Measurements from ENCODE around the gene CASZ1. TPM values are rescaled to one million over a fixed set of nuclear protein-coding genes. Genes with fewer than 3 reads are reported as not detected.

CASZ1 gene
- total RNA-seq, 2 experiments from 2014 or later, result 3.7 to 4.0 TPM

GRCh38 chr1:10692401-10693021 lies 103.9 kb downstream of the CASZ1 start:
- peak; percentile 56 for ATAC-seq
- H3K36me3 Mint-ChIP-seq (ENCODE audit: low read depth), result no peaks in the 10 kb centered on the region
- intact Hi-C loops (cut with DNase I, micrococcal nuclease), result loop anchor here (1.0 to 10.0 kb wide), 13 partner anchors 39 to 1215 kb away; partner anchors contain the start of genes CASZ1 (in 1 of the 2), KIF1B (in 1 of the 2), PGD (in 1 of the 2) and PIK3CD (in 1 of the 2)

GRCh38 chr1:10691740-10692125 lies 104.7 kb downstream of the CASZ1 start:
- H3K4me3 Mint-ChIP-seq, result no peak overlapping the region
- peak; percentile 64 for DNase-seq
- peaks cover 26% of the 10 kb centered on the region for H3K4me1 Mint-ChIP-seq
- ATAC-seq, result peak; percentile 59
- H3K9me3 Mint-ChIP-seq (ENCODE audit: low read depth), result no peaks in the 10 kb centered on the region
- H3K27me3 Mint-ChIP-seq, result peaks cover 2% of the 10 kb centered on the region
- no peak overlapping the region for H3K27ac Mint-ChIP-seq
- ChIA-PET POLR2A (interaction anchor here (0.9 kb wide), 1 partner anchor 9 kb away, joined by 3 read pairs; no protein-coding TSS in a partner anchor), CTCF (interaction anchor here (0.6 to 1.1 kb wide), 3 partner anchors 13 to 785 kb away, joined by 3 to 5 read pairs (median 4); no protein-coding TSS in a partner anchor)
- no peaks in the 10 kb centered on the region for H3K36me3 Mint-ChIP-seq (ENCODE audit: low read depth)
- intact Hi-C loops (cut with DNase I, micrococcal nuclease), result loop anchor here (1.0 to 10.0 kb wide), 10 partner anchors 106 to 1216 kb away; partner anchors contain the start of genes CASZ1 (in 1 of the 2), KIF1B (in 1 of the 2), PGD (in 1 of the 2) and PIK3CD (in 1 of the 2)

More at GRCh38 chr1:10692401-10693021, 103.9 kb downstream of the CASZ1 start:
- peaks cover 2% of the 10 kb centered on the region for H3K27me3 Mint-ChIP-seq
- peak; percentile 86 for DNase-seq
- peaks cover 34% of the 10 kb centered on the region for H3K4me1 Mint-ChIP-seq
- no peaks in the 10 kb centered on the region for H3K9me3 Mint-ChIP-seq (ENCODE audit: low read depth)
- POLR2A ChIA-PET, result interaction anchor here (0.9 kb wide), 1 partner anchor 8 kb away, joined by 3 read pairs; no protein-coding TSS in a partner anchor
- H3K27ac Mint-ChIP-seq, result peak overlapping the region; percentile 62
- CTCF ChIA-PET, result interaction anchor here (0.6 to 1.8 kb wide), 7 partner anchors 105 to 277 kb away, joined by 3 to 5 read pairs (median 4); no protein-coding TSS in a partner anchor
- H3K4me3 Mint-ChIP-seq, result peak overlapping the region; percentile 72

GRCh38 chr1:10691075-10691739 lies 105.2 kb downstream of the CASZ1 start:
- DNase-seq (no peak), ATAC-seq (no peak)
- Mint-ChIP-seq H3K27me3 (peaks cover 2% of the 10 kb centered on the region), H3K36me3 (ENCODE audit: low read depth) (no peaks in the 10 kb centered on the region), H3K9me3 (ENCODE audit: low read depth) (no peaks in the 10 kb centered on the region), H3K4me3 (no peak overlapping the region), H3K27ac (no peak overlapping the region), H3K4me1 (peaks cover 23% of the 10 kb centered on the region)
- ChIA-PET CTCF (interaction anchor here (0.6 to 1.1 kb wide), 3 partner anchors 12 to 785 kb away, joined by 3 to 5 read pairs (median 4); no protein-coding TSS in a partner anchor), POLR2A (interaction anchor here (0.9 kb wide), 1 partner anchor 10 kb away, joined by 3 read pairs; no protein-coding TSS in a partner anchor)
- intact Hi-C loops (cut with DNase I, micrococcal nuclease), result loop anchor here (5.0 to 10.0 kb wide), 8 partner anchors 106 to 1216 kb away; partner anchors contain the start of genes CASZ1 (in 1 of the 2), KIF1B (in 1 of the 2), PGD (in 1 of the 2) and PIK3CD (in 1 of the 2)

GRCh38 chr1:10690484-10690883 lies 106.0 kb downstream of the CASZ1 start:
- ATAC-seq (no peak), DNase-seq (no peak)
- ChIA-PET POLR2A (no interaction called here), CTCF (interaction anchor here (1.1 kb wide), 1 partner anchor 175 kb away, joined by 4 read pairs; no protein-coding TSS in a partner anchor)
- H3K4me1 Mint-ChIP-seq, result peaks cover 22% of the 10 kb centered on the region
- no peak overlapping the region for H3K27ac Mint-ChIP-seq
- H3K27me3 Mint-ChIP-seq, result peaks cover 2% of the 10 kb centered on the region
- H3K36me3 Mint-ChIP-seq (ENCODE audit: low read depth), result no peaks in the 10 kb centered on the region
- H3K9me3 Mint-ChIP-seq (ENCODE audit: low read depth), result no peaks in the 10 kb centered on the region
- intact Hi-C loops (cut with DNase I, micrococcal nuclease), result loop anchor here (5.0 to 10.0 kb wide), 8 partner anchors 107 to 1217 kb away; partner anchors contain the start of genes CASZ1 (in 1 of the 2), KIF1B (in 1 of the 2), PGD (in 1 of the 2) and PIK3CD (in 1 of the 2)
- H3K4me3 Mint-ChIP-seq, result no peak overlapping the region

- H3K4me1 Mint-ChIP-seq, result peaks cover 18% of the 10 kb centered on the region
- ChIA-PET POLR2A (no interaction called here), CTCF (no interaction called here)
- no peaks in the 10 kb centered on the region for H3K36me3 Mint-ChIP-seq (ENCODE audit: low read depth)
- no peak for DNase-seq
- no peak for ATAC-seq
- no peaks in the 10 kb centered on the region for H3K9me3 Mint-ChIP-seq (ENCODE audit: low read depth)
- intact Hi-C loops (cut with DNase I, micrococcal nuclease), result no loop called here
- no peak overlapping the region for H3K27ac Mint-ChIP-seq
- H3K27me3 Mint-ChIP-seq, result no peaks in the 10 kb centered on the region
- no peak overlapping the region for H3K4me3 Mint-ChIP-seq
Measured at GRCh38 chr1:10688409-10688786, 108.0 kb downstream of the CASZ1 start.

- H3K4me1 Mint-ChIP-seq, result peaks cover 13% of the 10 kb centered on the region
- H3K36me3 Mint-ChIP-seq (ENCODE audit: low read depth), result no peaks in the 10 kb centered on the region
- H3K27ac Mint-ChIP-seq, result no peak overlapping the region
- H3K4me3 Mint-ChIP-seq, result no peak overlapping the region
- ChIA-PET POLR2A (no interaction called here), CTCF (no interaction called here)
- DNase-seq, result no peak
- intact Hi-C loops (cut with DNase I, micrococcal nuclease), result no loop called here
- ATAC-seq, result no peak
- no peaks in the 10 kb centered on the region for H3K27me3 Mint-ChIP-seq
- no peaks in the 10 kb centered on the region for H3K9me3 Mint-ChIP-seq (ENCODE audit: low read depth)
Measured at GRCh38 chr1:10687782-10688408, 108.6 kb downstream of the CASZ1 start.

GRCh38 chr1:10687251-10687651 lies 109.2 kb downstream of the CASZ1 start:
- ChIA-PET POLR2A (no interaction called here), CTCF (no interaction called here)
- H3K9me3 Mint-ChIP-seq (ENCODE audit: low read depth), result no peaks in the 10 kb centered on the region
- H3K36me3 Mint-ChIP-seq (ENCODE audit: low read depth), result no peaks in the 10 kb centered on the region
- intact Hi-C loops (cut with DNase I, micrococcal nuclease), result no loop called here
- H3K27ac Mint-ChIP-seq, result no peak overlapping the region
- no peaks in the 10 kb centered on the region for H3K27me3 Mint-ChIP-seq
- ATAC-seq, result no peak
- peaks cover 7% of the 10 kb centered on the region for H3K4me1 Mint-ChIP-seq
- no peak for DNase-seq
- no peak overlapping the region for H3K4me3 Mint-ChIP-seq

- ATAC-seq (no peak), DNase-seq (no peak)
- peaks cover 5% of the 10 kb centered on the region for H3K4me1 Mint-ChIP-seq
- H3K4me3 Mint-ChIP-seq, result no peak overlapping the region
- no peaks in the 10 kb centered on the region for H3K27me3 Mint-ChIP-seq
- ChIA-PET CTCF (interaction anchor here (0.5 kb wide), 1 partner anchor 51 kb away, joined by 3 read pairs; no protein-coding TSS in a partner anchor), POLR2A (no interaction called here)
- no peak overlapping the region for H3K27ac Mint-ChIP-seq
- no peaks in the 10 kb centered on the region for H3K36me3 Mint-ChIP-seq (ENCODE audit: low read depth)
- intact Hi-C loops (cut with DNase I, micrococcal nuclease), result no loop called here
- H3K9me3 Mint-ChIP-seq (ENCODE audit: low read depth), result no peaks in the 10 kb centered on the region
Measured at GRCh38 chr1:10686404-10687040, 109.9 kb downstream of the CASZ1 start.

- Mint-ChIP-seq H3K4me3 (no peak overlapping the region), H3K27ac (no peak overlapping the region), H3K9me3 (ENCODE audit: low read depth) (no peaks in the 10 kb centered on the region), H3K4me1 (no peaks in the 10 kb centered on the region), H3K36me3 (ENCODE audit: low read depth) (no peaks in the 10 kb centered on the region), H3K27me3 (no peaks in the 10 kb centered on the region)
- no peak for DNase-seq
- intact Hi-C loops (cut with DNase I, micrococcal nuclease), result no loop called here
- no peak for ATAC-seq
- POLR2A ChIA-PET, result no interaction called here
- CTCF ChIA-PET, result interaction anchor here (0.5 kb wide), 1 partner anchor 50 kb away, joined by 3 read pairs; no protein-coding TSS in a partner anchor
Measured at GRCh38 chr1:10685808-10686403, 110.5 kb downstream of the CASZ1 start.

GRCh38 chr1:10685196-10685807 lies 111.1 kb downstream of the CASZ1 start:
- H3K36me3 Mint-ChIP-seq (ENCODE audit: low read depth), result no peaks in the 10 kb centered on the region
- POLR2A ChIA-PET, result no interaction called here
- no peaks in the 10 kb centered on the region for H3K9me3 Mint-ChIP-seq (ENCODE audit: low read depth)
- DNase-seq, result no peak
- no peak for ATAC-seq
- no peak overlapping the region for H3K27ac Mint-ChIP-seq
- H3K27me3 Mint-ChIP-seq, result no peaks in the 10 kb centered on the region
- CTCF ChIA-PET, result no interaction called here
- H3K4me3 Mint-ChIP-seq, result no peak overlapping the region
- intact Hi-C loops (cut with DNase I, micrococcal nuclease), result no loop called here
- H3K4me1 Mint-ChIP-seq, result no peaks in the 10 kb centered on the region

Measured in activated CD4-positive, alpha-beta T cell treated with anti-CD3 and anti-CD28 coated beads for 36 hours (primary cell).